ENCODE measurements around the gene ATXN7L3. TPM values are rescaled to one million over a fixed set of nuclear protein-coding genes. Genes with fewer than 3 reads are reported as not detected.

ATXN7L3 gene
- total RNA-seq, 2 donors from 2014 or later, result 65.9 to 77.3 TPM

GRCh38 chr17:44212507-44213402, 13.1 kb upstream of the ATXN7L3 start:
- Histone ChIP-seq H3K4me1 (peaks cover 4% of the 10 kb centered on the region), H3K27me3 (no peaks in the 10 kb centered on the region), H3K9me3 (no peaks in the 10 kb centered on the region), H3K27ac (no peak overlapping the region), H3K4me3 (no peak overlapping the region), H3K36me3 (peaks cover 19% of the 10 kb centered on the region), H3K9ac (ENCODE audit: low read depth in 2 of 2, low read length in 2 of 2) (no peak overlapping the region)
- DNase-seq, result no peak
- no peak for TF ChIP-seq CTCF (IDR thresholded peaks at IDR 0.05)
- intact Hi-C loops (cut with DNase I), result loop anchor here (5.0 kb wide), 1 partner anchor 110 kb away; the partner anchor contains the start of gene SLC25A39

GRCh38 chr17:44211281-44212265, 11.9 kb upstream of the ATXN7L3 start:
- peaks cover 19% of the 10 kb centered on the region for H3K36me3 ChIP-seq
- H3K4me3 ChIP-seq, result no peak overlapping the region
- peak overlapping the region in 1 of 2 donors; percentile 0 for H3K9ac ChIP-seq (ENCODE audit: low read depth in 2 of 2, low read length in 2 of 2)
- no peak for DNase-seq
- H3K27me3 ChIP-seq, result no peaks in the 10 kb centered on the region
- H3K9me3 ChIP-seq, result no peaks in the 10 kb centered on the region
- TF ChIP-seq CTCF (IDR thresholded peaks at IDR 0.05), result no peak
- H3K27ac ChIP-seq, result no peak overlapping the region
- intact Hi-C loops (cut with DNase I), result loop anchor here (5.0 kb wide), 1 partner anchor 111 kb away; the partner anchor contains the start of gene SLC25A39
- H3K4me1 ChIP-seq, result peaks cover 4% of the 10 kb centered on the region

- H3K4me1 ChIP-seq, result peaks cover 4% of the 10 kb centered on the region
- peak; percentile 87 for DNase-seq
- H3K9me3 ChIP-seq, result no peaks in the 10 kb centered on the region
- no peak overlapping the region for H3K27ac ChIP-seq
- peak; percentile 99 for TF ChIP-seq CTCF (IDR thresholded peaks at IDR 0.05)
- intact Hi-C loops (cut with DNase I), result loop anchor here (5.0 kb wide), 1 partner anchor 112 kb away; the partner anchor contains the start of gene SLC25A39
- H3K9ac ChIP-seq (ENCODE audit: low read depth in 2 of 2, low read length in 2 of 2), result peak overlapping the region; percentile 0 to 65
- H3K4me3 ChIP-seq, result peak overlapping the region; percentile 4
- H3K27me3 ChIP-seq, result no peaks in the 10 kb centered on the region
- peaks cover 11% of the 10 kb centered on the region for H3K36me3 ChIP-seq
These were observed 10.9 kb upstream of the ATXN7L3 start for GRCh38 chr17:44210342-44211192.

- Histone ChIP-seq H3K9ac (ENCODE audit: low read depth in 2 of 2, low read length in 2 of 2) (peak overlapping the region in 1 of 2 donors; percentile 65), H3K4me3 (no peak overlapping the region), H3K27ac (no peak overlapping the region), H3K4me1 (peaks cover 4% of the 10 kb centered on the region), H3K36me3 (peaks cover 9% of the 10 kb centered on the region), H3K9me3 (no peaks in the 10 kb centered on the region), H3K27me3 (no peaks in the 10 kb centered on the region)
- DNase-seq, result no peak
- TF ChIP-seq CTCF (IDR thresholded peaks at IDR 0.05), result no peak
- intact Hi-C loops (cut with DNase I), result loop anchor here (5.0 kb wide), 1 partner anchor 112 kb away; the partner anchor contains the start of gene SLC25A39
These were observed 10.2 kb upstream of the ATXN7L3 start for GRCh38 chr17:44209786-44210341.
